IgD-negative memory B cell (primary cell): Measurements from ENCODE around the gene ERAP2. TPM values are rescaled to one million over a fixed set of nuclear protein-coding genes. Genes with fewer than 3 reads are reported as not detected.

Experiments used
- H3K27ac Mint-ChIP-seq, 3 donors: one replicate each; pipeline ENCODE4 v1.8.0; 2020 to 2022; ENCODE audit warnings: mild to moderate bottlenecking in 3 of 3, mixed read lengths in 3 of 3, moderate library complexity in 1 of 3
- H3K27me3 Mint-ChIP-seq: one replicate; pipeline ENCODE4 v1.8.0; 2021; ENCODE audit warnings: mixed read lengths
- H3K36me3 Mint-ChIP-seq: one replicate; pipeline ENCODE4 v1.8.0; 2020; ENCODE audit warnings: mild to moderate bottlenecking, mixed read lengths
- H3K4me1 Mint-ChIP-seq, 3 donors: one replicate each; pipeline ENCODE4 v1.8.0; 2020 to 2022; ENCODE audit warnings: mixed read lengths in 3 of 3, mild to moderate bottlenecking in 1 of 3
- H3K4me3 Mint-ChIP-seq, 4 donors: one replicate each; pipeline ENCODE4 v1.8.0; 2020 to 2022; ENCODE audit warnings: mild to moderate bottlenecking in 4 of 4, mixed read lengths in 4 of 4, moderate library complexity in 3 of 4
- H3K9me3 Mint-ChIP-seq, 3 donors: one replicate each; pipeline ENCODE4 v1.8.0; 2020 to 2021; ENCODE audit warnings: mixed read lengths in 3 of 3, mild to moderate bottlenecking in 1 of 3
- polyA plus RNA-seq: library from polyadenylated mRNA; unstranded; fragments of 300-500 nt; fragmentation: Illumina TruSeq; gene quantifications from one replicate; pipeline ENCODE4 v1.2.3, GENCODE V29; 2021

ERAP2 gene
- polyA plus RNA-seq, 1 donor from 2014 or later, result 87.4 TPM

DNA sequence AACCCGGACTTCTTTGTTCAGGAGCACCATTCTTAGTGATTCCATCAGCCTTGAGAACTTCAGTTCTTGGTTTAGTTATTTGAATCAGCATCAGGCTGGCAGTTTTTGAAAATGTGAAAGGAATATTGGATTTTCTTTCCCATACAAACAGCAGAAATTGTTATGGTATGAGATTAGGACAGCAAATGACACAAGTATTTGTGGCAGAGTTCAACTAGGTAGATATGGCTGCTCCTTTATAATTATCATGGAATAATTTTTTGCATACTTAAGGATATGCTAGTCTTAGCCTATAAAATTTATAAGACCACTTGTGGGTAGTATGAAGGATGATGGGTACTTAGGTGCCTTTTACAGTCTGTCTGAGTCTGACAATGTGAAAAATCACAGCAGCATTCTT is 25.5 kb downstream of the ERAP2 start:
- Mint-ChIP-seq H3K9me3 (no peaks in the 10 kb centered on the region), H3K36me3 (peaks cover 8% of the 10 kb centered on the region), H3K27me3 (no peaks in the 10 kb centered on the region), H3K4me3 (no peak overlapping the region), H3K4me1 (peaks cover 14 to 17% (median 16%) of the 10 kb centered on the region in 3 donors), H3K27ac (peak overlapping the region in 1 of 3 donors; percentile 35)

DNA sequence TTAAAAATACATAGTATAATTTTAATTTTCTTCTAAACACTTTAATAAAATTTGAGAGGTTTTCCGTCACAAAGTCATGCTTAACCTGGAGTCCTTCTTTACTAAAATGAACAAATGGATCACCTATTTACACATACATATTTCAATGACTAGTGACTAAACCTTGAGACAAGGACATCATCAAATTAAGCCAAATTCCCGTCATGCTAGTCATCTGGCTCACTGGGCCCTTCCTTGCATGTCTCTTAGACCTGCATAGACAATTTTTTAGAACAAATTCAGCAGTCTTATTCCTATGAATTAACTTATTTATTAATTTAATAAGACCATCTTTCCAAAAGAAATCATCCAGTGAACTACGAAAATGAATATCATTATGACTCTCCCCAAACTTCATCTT is 26.6 kb downstream of the ERAP2 start:
- H3K27ac Mint-ChIP-seq, result no peak overlapping the region
- H3K4me1 Mint-ChIP-seq, result peaks cover 8 to 11% (median 9%) of the 10 kb centered on the region in 3 donors
- no peaks in the 10 kb centered on the region for H3K9me3 Mint-ChIP-seq
- H3K27me3 Mint-ChIP-seq, result no peaks in the 10 kb centered on the region
- H3K4me3 Mint-ChIP-seq, result no peak overlapping the region
- peaks cover 8% of the 10 kb centered on the region for H3K36me3 Mint-ChIP-seq

DNA sequence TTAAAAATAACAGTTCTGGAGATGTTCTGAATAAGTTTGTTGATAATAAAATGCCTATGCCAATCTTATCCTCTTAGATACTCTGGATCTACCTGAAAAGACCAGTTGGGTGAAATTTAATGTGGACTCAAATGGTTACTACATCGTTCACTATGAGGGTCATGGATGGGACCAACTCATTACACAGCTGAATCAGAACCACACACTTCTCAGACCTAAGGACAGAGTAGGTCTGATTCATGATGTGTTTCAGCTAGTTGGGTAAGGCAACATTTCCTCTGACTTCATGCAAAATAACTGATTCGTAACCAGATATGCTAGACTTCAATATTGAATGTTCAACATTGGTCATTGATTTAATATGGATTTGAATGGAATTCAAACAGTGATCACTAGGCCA is 27.0 kb downstream of the ERAP2 start:
- Mint-ChIP-seq H3K9me3 (no peaks in the 10 kb centered on the region), H3K4me3 (no peak overlapping the region), H3K36me3 (peaks cover 8% of the 10 kb centered on the region), H3K27me3 (no peaks in the 10 kb centered on the region), H3K4me1 (peaks cover 8 to 11% (median 9%) of the 10 kb centered on the region in 3 donors), H3K27ac (no peak overlapping the region)

DNA sequence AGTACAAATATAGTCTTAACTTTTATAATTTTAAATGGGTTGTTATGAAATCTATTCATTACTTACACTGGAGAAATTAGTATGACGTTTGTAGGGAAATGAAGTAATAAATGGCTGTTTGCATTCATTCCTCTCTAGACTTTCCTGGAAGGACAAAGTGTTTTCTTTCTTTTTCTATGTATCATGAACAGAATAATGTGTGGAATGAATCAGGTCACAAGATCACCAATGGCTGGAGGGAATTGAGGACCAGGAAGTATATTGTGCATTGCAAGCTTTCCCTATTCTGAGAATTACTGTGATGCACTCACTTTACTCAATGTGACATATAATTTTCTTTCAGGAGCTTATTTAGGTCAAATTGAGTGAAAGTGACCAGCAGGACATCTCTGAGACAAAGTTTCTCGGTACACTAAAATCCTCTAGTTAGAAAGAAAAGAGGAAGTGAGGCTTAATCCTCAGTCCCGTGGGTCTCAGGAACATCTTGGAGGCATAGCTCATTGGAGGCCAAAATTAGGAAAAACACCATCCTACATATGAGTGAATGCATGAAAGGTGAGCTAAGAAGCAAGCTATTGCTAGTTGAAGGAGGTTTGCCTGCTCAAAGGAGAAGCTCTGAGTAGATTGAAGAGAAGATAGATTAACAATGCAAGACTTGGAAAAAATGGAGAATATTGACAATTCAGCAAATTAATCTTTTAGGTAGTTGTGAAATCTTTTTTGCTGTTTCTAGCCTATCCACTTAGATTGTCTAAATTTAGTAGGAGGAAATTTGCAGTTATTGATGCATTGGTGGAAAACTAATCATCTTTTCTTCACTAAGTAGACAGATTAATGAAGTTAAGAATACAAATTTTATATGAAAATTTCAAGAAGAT is 28.0 kb downstream of the ERAP2 start:
- Mint-ChIP-seq H3K36me3 (peaks cover 8% of the 10 kb centered on the region), H3K27ac (peak overlapping the region in 1 of 3 donors; percentile 53), H3K9me3 (no peaks in the 10 kb centered on the region), H3K4me1 (peaks cover 4 to 9% (median 9%) of the 10 kb centered on the region in 3 donors), H3K27me3 (no peaks in the 10 kb centered on the region), H3K4me3 (no peak overlapping the region)

DNA sequence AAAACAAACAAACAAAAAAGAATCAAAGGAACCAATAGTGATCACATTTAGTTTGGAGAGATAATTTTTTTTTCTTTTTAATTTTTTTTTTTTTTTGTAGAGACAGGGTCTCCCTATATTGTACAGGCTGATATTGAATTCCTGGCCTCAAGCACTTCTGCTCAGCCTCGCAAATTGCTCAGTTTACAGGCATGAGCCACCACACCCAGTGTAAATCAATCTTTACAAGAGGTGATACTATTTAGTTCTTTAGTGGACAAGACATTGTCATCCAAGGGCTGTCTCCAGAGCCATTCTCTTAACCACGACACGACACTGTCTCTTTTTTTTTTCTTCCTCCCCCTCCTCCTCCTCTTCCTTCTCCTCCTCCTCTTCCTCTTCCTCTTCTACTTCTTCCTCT is 29.6 kb downstream of the ERAP2 start:
- Mint-ChIP-seq H3K27me3 (no peaks in the 10 kb centered on the region), H3K4me3 (peak overlapping the region in 1 of 4 donors; percentile 28), H3K27ac (no peak overlapping the region), H3K36me3 (peaks cover 10% of the 10 kb centered on the region), H3K4me1 (peaks cover 4 to 9% (median 9%) of the 10 kb centered on the region in 3 donors), H3K9me3 (no peaks in the 10 kb centered on the region)

DNA sequence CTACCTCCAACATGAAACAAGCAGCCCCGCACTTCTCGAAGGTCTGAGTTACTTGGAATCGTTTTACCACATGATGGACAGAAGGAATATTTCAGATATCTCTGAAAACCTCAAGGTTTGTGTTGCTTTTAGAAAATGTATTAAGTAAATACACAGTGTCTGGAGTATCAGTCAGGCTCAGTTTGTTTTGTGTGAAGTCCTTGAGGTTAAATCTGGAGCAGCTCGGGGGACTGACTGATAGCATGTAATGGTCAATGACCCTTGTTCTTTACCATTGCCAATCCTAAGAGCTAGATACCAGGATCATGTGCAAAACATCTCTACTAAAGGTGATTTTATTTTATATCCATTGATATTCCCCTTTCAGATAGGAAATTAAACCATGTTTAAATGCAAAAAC is 32.7 kb downstream of the ERAP2 start:
- no peak overlapping the region for H3K4me3 Mint-ChIP-seq
- peaks cover 4% of the 10 kb centered on the region for H3K36me3 Mint-ChIP-seq
- no peaks in the 10 kb centered on the region for H3K9me3 Mint-ChIP-seq
- H3K27me3 Mint-ChIP-seq, result no peaks in the 10 kb centered on the region
- H3K4me1 Mint-ChIP-seq, result peaks cover 1 to 6% (median 5%) of the 10 kb centered on the region in 3 donors
- H3K27ac Mint-ChIP-seq, result no peak overlapping the region

DNA sequence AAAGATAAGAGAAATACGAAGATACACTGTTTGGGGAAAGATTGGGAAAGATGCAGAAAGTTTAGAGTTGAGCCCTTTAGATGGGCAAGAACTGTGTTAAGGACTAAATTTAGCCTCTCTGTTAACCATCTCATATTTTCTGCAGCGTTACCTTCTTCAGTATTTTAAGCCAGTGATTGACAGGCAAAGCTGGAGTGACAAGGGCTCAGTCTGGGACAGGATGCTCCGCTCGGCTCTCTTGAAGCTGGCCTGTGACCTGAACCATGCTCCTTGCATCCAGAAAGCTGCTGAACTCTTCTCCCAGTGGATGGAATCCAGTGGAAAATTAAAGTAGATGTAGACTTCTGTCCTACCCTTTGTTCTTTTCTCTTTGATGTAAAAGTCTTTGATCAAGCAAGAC is 33.1 kb downstream of the ERAP2 start:
- H3K27me3 Mint-ChIP-seq, result no peaks in the 10 kb centered on the region
- no peak overlapping the region for H3K27ac Mint-ChIP-seq
- H3K36me3 Mint-ChIP-seq, result peaks cover 7% of the 10 kb centered on the region
- H3K9me3 Mint-ChIP-seq, result no peaks in the 10 kb centered on the region
- H3K4me1 Mint-ChIP-seq, result peaks cover 4 to 5% (median 5%) of the 10 kb centered on the region in 3 donors
- H3K4me3 Mint-ChIP-seq, result no peak overlapping the region

DNA sequence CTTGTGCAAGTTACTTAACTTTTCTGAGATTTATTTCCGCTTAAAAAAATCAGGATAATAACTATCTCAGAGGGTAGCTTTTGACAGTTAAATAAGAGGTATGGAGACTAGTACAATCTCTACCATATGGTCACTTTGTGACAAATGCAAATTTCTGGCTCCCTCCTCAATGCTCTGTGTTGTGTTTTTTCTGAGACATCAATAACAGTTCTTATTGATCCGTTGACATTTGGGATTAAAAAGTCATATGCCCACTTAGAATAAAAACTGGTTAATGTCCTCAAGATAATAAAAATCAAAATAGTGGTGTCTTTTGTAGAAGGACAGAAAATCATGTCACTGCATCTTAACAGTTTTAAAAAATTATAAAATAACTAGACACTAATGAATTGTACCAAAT is 34.8 kb downstream of the ERAP2 start:
- Mint-ChIP-seq H3K4me3 (no peak overlapping the region), H3K4me1 (peaks cover 1 to 7% (median 3%) of the 10 kb centered on the region in 3 donors), H3K27ac (no peak overlapping the region), H3K9me3 (no peaks in the 10 kb centered on the region), H3K27me3 (no peaks in the 10 kb centered on the region), H3K36me3 (peaks cover 5% of the 10 kb centered on the region)

DNA sequence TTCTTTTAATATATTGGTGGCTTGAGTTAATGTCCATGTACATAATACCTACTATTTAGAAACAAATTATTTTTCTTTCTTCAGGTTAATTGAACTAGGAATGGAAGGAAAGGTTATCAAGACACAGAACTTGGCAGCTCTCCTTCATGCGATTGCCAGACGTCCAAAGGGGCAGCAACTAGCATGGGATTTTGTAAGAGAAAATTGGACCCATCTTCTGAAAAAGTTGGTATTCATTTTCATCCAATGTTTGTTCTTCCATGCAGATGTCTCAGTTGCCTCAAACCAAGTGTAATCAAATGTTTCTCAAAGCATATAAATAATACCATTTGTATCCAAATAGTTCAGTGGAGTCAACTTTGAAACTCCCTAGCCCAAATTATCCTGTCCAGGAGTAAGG is 36.9 kb downstream of the ERAP2 start:
- Mint-ChIP-seq H3K27ac (no peak overlapping the region), H3K27me3 (no peaks in the 10 kb centered on the region), H3K9me3 (no peaks in the 10 kb centered on the region), H3K4me1 (peaks cover 1 to 7% (median 3%) of the 10 kb centered on the region in 3 donors), H3K36me3 (peaks cover 9% of the 10 kb centered on the region), H3K4me3 (no peak overlapping the region)

DNA sequence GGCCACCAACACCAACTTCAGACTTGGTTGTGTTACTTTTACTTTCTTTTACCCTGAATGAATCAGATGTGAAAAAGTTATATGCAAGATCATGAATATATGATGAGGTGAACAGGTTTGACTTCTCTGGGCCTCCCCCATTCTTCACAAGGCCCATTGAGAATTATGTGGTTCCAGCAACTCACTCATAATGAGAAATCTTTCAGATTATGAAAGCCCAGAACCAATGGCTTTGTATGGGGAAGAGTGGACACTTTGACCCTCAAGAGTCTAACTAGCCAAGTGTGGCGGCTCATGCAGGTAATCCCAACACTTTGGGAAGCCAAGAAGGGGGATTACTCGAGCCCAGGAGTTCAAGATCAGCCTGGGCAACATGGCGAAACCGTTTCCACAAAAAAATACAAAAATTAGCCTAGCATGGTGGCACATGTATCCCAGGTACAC is 43.5 kb downstream of the ERAP2 start:
- Mint-ChIP-seq H3K4me3 (peak overlapping the region in 1 of 4 donors; percentile 12), H3K9me3 (no peaks in the 10 kb centered on the region), H3K4me1 (peaks cover 25 to 40% (median 30%) of the 10 kb centered on the region in 3 donors), H3K36me3 (peaks cover 5% of the 10 kb centered on the region), H3K27ac (peak overlapping the region in 1 of 3 donors; percentile 23), H3K27me3 (no peaks in the 10 kb centered on the region)

DNA sequence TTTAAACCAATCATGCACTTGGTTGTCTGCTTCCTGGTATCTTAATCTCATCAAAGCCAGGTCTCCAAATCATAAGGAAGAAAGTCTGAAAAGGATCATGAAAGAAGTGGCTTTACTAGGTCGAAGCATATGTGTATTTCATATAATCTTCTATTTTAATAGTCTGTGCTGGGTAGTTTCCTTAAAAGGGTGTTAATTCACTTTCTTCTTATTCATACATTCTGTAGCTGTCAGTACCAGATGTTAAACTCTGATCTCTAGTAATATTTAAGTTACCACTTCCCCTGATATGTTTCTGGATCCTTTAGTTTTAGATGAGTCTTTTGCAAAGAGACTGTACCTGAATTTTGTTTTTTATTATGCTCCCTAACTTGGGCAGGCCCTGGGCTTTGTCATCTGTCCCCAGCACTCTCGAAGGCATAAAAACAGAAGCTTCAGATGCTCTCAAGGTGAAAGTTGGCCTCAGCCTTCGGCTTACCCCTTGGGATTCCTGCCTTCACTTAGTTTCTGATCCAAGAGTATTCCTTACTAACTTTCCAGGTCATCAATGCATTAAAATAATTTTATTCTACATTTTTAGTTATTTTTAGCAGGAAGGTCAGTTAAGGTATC is 44.5 kb downstream of the ERAP2 start:
- H3K36me3 Mint-ChIP-seq, result peaks cover 5% of the 10 kb centered on the region
- peak overlapping the region; percentile 66 to 88 (median 78) for H3K27ac Mint-ChIP-seq
- H3K4me3 Mint-ChIP-seq, result no peak overlapping the region
- H3K9me3 Mint-ChIP-seq, result no peaks in the 10 kb centered on the region
- no peaks in the 10 kb centered on the region for H3K27me3 Mint-ChIP-seq
- peaks cover 26 to 45% (median 34%) of the 10 kb centered on the region in 3 donors for H3K4me1 Mint-ChIP-seq

DNA sequence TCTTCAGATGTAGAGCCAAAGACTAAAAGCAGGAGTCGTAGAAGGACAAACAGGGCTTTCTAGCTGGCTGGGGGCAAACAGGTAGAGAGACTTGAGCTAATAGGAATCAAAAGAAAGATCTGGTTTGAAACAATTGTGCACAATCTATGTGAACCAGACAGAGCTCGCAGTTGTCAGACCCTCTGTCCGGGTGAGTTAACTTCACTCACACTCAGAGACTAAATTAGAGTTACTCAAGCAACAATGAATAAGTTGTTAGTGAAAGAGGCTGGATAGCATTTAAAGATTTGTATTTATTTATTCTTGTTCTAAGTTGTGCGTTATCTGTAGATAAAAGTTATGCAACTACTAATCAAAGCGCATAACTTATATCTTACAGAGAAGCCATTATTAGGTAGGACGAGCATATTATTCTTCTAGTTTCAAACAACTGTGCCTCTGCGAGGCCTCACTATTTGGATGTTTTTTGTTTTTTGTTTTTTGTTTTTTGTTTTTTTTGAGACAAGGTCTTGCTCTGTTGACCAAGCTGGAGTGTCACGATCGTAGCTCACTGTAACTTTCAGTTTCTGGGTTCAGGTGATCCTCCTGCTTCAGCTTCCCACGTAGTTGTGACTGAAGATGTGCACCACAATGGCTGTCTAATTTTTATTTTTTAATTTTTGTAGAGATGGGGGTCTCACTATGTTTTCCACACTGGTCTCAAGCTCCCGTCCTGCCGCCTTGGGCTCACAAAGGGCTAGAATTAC is 46.4 kb downstream of the ERAP2 start:
- Mint-ChIP-seq H3K4me1 (peaks cover 34 to 51% (median 38%) of the 10 kb centered on the region in 3 donors), H3K9me3 (no peaks in the 10 kb centered on the region), H3K27ac (peak overlapping the region; percentile 76 to 94 (median 93)), H3K27me3 (no peaks in the 10 kb centered on the region), H3K36me3 (peaks cover 5% of the 10 kb centered on the region), H3K4me3 (peak overlapping the region; percentile 71 to 90 (median 84))

DNA sequence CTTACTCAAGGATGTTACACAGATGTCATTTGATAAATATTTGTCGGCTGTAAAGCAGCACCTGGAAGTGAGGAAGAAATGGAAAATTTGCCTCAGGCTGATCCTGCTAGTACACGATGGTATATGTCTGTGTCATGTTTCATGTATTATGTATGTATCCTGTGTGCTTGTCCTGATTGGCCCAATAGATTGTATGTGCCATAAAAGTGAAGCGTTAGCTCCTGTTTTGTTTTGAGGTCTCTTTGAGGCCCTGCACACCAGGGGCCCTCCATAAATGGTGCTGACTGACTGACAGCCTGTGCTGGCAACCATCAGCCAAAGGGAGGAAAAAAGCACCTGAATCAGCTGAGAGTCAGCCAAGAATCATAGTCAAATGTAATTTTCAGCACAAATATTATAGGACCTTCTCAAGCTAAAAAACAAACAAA is 47.7 kb downstream of the ERAP2 start:
- H3K4me1 Mint-ChIP-seq, result peaks cover 36 to 48% (median 41%) of the 10 kb centered on the region in 3 donors
- peak overlapping the region; percentile 36 to 89 (median 68) for H3K27ac Mint-ChIP-seq
- H3K9me3 Mint-ChIP-seq, result no peaks in the 10 kb centered on the region
- H3K27me3 Mint-ChIP-seq, result no peaks in the 10 kb centered on the region
- H3K36me3 Mint-ChIP-seq, result peaks cover 1% of the 10 kb centered on the region
- H3K4me3 Mint-ChIP-seq, result peak overlapping the region in 1 of 4 donors; percentile 19

DNA sequence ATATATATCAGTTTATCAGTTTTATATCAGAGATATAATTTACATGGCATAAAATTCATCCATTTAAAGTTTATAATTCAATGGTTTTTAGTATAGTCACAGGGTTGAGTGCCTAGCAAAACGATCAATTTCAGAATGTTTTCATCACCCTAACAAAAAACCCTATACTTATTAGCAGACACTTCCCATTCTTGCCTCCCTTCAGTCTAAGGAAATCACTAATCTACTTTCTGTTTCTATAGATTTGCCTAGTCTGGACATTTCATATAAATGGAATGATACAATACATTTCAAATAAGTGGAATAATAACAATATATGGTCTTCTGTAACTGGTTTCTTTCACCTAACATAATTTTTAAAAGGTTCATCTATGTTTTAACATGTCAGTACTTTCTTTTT is 50.0 kb downstream of the ERAP2 start:
- Mint-ChIP-seq H3K4me1 (peaks cover 40 to 43% (median 43%) of the 10 kb centered on the region in 3 donors), H3K27ac (no peak overlapping the region), H3K27me3 (no peaks in the 10 kb centered on the region), H3K36me3 (peaks cover 1% of the 10 kb centered on the region), H3K9me3 (no peaks in the 10 kb centered on the region), H3K4me3 (peak overlapping the region in 2 of 4 donors; percentile 20 to 58)

DNA sequence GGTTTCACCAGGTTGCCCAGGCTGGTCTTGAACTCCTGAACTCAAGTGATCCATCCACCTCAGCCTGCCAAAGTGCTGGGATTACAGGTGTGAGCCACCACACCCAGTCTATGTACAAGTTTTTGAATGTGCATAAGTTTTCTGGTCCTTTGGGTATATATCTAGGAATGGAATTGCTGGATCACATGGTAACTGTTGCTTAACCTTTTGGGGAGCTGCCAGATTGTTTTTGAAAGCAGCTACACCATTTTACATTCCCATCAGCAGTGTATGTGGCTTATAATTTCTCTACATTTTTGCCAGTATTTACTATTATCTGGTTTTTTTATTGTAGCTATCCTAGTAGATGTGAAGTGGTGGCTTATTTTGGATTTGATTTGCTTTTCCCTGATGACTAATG is 50.7 kb downstream of the ERAP2 start:
- Mint-ChIP-seq H3K27me3 (no peaks in the 10 kb centered on the region), H3K9me3 (no peaks in the 10 kb centered on the region), H3K36me3 (peaks cover 1% of the 10 kb centered on the region), H3K4me1 (peaks cover 42 to 46% (median 45%) of the 10 kb centered on the region in 3 donors), H3K27ac (no peak overlapping the region), H3K4me3 (no peak overlapping the region)
